H9 (cell line): ENCODE data around the gene NDUFA11. TPM values are rescaled to one million over a fixed set of nuclear protein-coding genes. Genes with fewer than 3 reads are reported as not detected.

Experiments used
- DNase-seq: peaks from one replicate; pipeline ENCODE4 v3.0.0-alpha.2; 2017
- H2AFZ ChIP-seq: one replicate; pipeline ENCODE4 v1.6.1; 2013; ENCODE audit warnings: mild to moderate bottlenecking, low read length, control low read depth, moderate library complexity
- H2AK5ac ChIP-seq: 2 replicates; pipeline ENCODE4 v1.6.1; 2013; ENCODE audit warnings: low read length, control low read depth, mixed read lengths; ENCODE audit not compliant: insufficient read length
- H2BK120ac ChIP-seq: one replicate; pipeline ENCODE4 v1.6.1; 2013; ENCODE audit warnings: low read depth, mild to moderate bottlenecking, low read length, control low read depth, inconsistent platforms; ENCODE audit not compliant: poor library complexity, severe bottlenecking
- H2BK12ac ChIP-seq: 2 replicates; pipeline ENCODE4 v1.6.1; 2013; ENCODE audit warnings: low read length, control low read depth, mixed read lengths, low read depth; ENCODE audit not compliant: insufficient read length
- H2BK15ac ChIP-seq: 2 replicates; pipeline ENCODE4 v1.6.1; 2013; ENCODE audit warnings: low read depth, low read length, control low read depth
- H2BK20ac ChIP-seq: one replicate; pipeline ENCODE4 v1.6.1; 2013; ENCODE audit warnings: low read depth, mild to moderate bottlenecking, low read length, control low read depth, inconsistent platforms; ENCODE audit not compliant: poor library complexity, severe bottlenecking
- H2BK5ac ChIP-seq: 2 replicates; pipeline ENCODE4 v1.6.1; 2013; ENCODE audit warnings: low read length, control low read depth, mixed read lengths; ENCODE audit not compliant: insufficient read length
- H3K14ac ChIP-seq: 2 replicates; pipeline ENCODE4 v1.6.1; 2013; ENCODE audit warnings: low read length, control low read depth; ENCODE audit not compliant: insufficient read depth
- H3K18ac ChIP-seq: 2 replicates; pipeline ENCODE4 v1.6.1; 2013; ENCODE audit warnings: low read depth, mild to moderate bottlenecking, mixed read lengths, low read length, control low read depth; ENCODE audit not compliant: insufficient read length
- H3K23ac ChIP-seq: 2 replicates; pipeline ENCODE4 v1.6.1; 2013; ENCODE audit warnings: low read length, control low read depth, mixed read lengths, low read depth; ENCODE audit not compliant: insufficient read length
- H3K23me2 ChIP-seq: 2 replicates; pipeline ENCODE4 v1.6.1; 2013; ENCODE audit warnings: low read depth, mild to moderate bottlenecking, mixed read lengths, low read length, control low read depth; ENCODE audit not compliant: insufficient read length, poor library complexity, severe bottlenecking
- H3K27ac ChIP-seq: 2 replicates; pipeline ENCODE4 v1.5.1; 2013; ENCODE audit warnings: low read length, control low read depth, mixed read lengths, low read depth; ENCODE audit not compliant: insufficient read length
- H3K27me3 ChIP-seq: 2 replicates; pipeline ENCODE4 v1.6.1; 2013; ENCODE audit warnings: low read length, control low read depth, inconsistent platforms; ENCODE audit not compliant: insufficient read depth
- H3K4ac ChIP-seq: 2 replicates; pipeline ENCODE4 v1.6.1; 2013; ENCODE audit warnings: low read depth, mild to moderate bottlenecking, control low read depth, inconsistent platforms, low read length, moderate library complexity
- H3K4me1 ChIP-seq: 2 replicates; pipeline ENCODE4 v1.6.1; 2013; ENCODE audit warnings: low read length, control low read depth, inconsistent platforms; ENCODE audit not compliant: insufficient read depth
- H3K4me2 ChIP-seq: 2 replicates; pipeline ENCODE4 v1.6.1; 2013; ENCODE audit warnings: low read length, control low read depth, mixed read lengths; ENCODE audit not compliant: insufficient read length, insufficient read depth
- H3K56ac ChIP-seq: 2 replicates; pipeline ENCODE4 v1.6.1; 2013; ENCODE audit warnings: low read depth, mild to moderate bottlenecking, mixed read lengths, low read length, control low read depth; ENCODE audit not compliant: insufficient read length
- H3K79me1 ChIP-seq: 2 replicates; pipeline ENCODE4 v1.6.1; 2013; ENCODE audit warnings: low read depth, mild to moderate bottlenecking, moderate library complexity, low read length, control low read depth, inconsistent platforms; ENCODE audit not compliant: insufficient read depth, poor library complexity, severe bottlenecking
- H3K79me2 ChIP-seq: 2 replicates; pipeline ENCODE4 v1.6.1; 2013; ENCODE audit warnings: low read length, control low read depth, inconsistent platforms; ENCODE audit not compliant: insufficient read depth
- H3K9ac ChIP-seq: 2 replicates; pipeline ENCODE4 v1.6.1; 2013; ENCODE audit warnings: low read length, control low read depth, mixed read lengths; ENCODE audit not compliant: insufficient read length; ENCODE audit errors: extremely low read depth
- H3K9me3 ChIP-seq: one replicate; pipeline ENCODE4 v1.6.1; 2013; ENCODE audit warnings: low read depth, low read length, inconsistent platforms; ENCODE audit not compliant: control insufficient read depth
- H3T11ph ChIP-seq: one replicate; pipeline ENCODE4 v1.6.1; 2013; ENCODE audit warnings: mild to moderate bottlenecking, low read length, control low read depth, inconsistent platforms
- H4K20me1 ChIP-seq: one replicate; pipeline ENCODE4 v1.6.1; 2013; ENCODE audit not compliant: control insufficient read depth, insufficient read length, insufficient read depth
- H4K5ac ChIP-seq: 2 replicates; pipeline ENCODE4 v1.6.1; 2013; ENCODE audit warnings: low read depth, mild to moderate bottlenecking, mixed read lengths, low read length, control low read depth; ENCODE audit not compliant: insufficient read length
- H4K8ac ChIP-seq: replicated peaks from 2 replicates; pipeline ENCODE4 v1.6.1; 2013; ENCODE audit warnings: low read length, control low read depth, mixed read lengths, low read depth; ENCODE audit not compliant: insufficient read length
- H4K91ac ChIP-seq: 2 replicates; pipeline ENCODE4 v1.6.1; 2013; ENCODE audit warnings: low read depth, mild to moderate bottlenecking, moderate library complexity, mixed read lengths, low read length, control low read depth; ENCODE audit not compliant: insufficient read length
- H3K27ac Mint-ChIP-seq, 3 experiments: 2 replicates in 2 of 3; 3 replicates in 1 of 3; pipeline ENCODE4 v1.8.0; 2020 to 2021; ENCODE audit warnings: mixed read lengths in 3 of 3, mild to moderate bottlenecking in 1 of 3, moderate library complexity in 1 of 3
- H3K27me3 Mint-ChIP-seq: 2 replicates; pipeline ENCODE4 v1.8.0; 2021; ENCODE audit warnings: low read depth, mild to moderate bottlenecking, moderate library complexity, mixed read lengths
- H3K36me3 Mint-ChIP-seq, 3 experiments: 2 replicates in 2 of 3; 3 replicates in 1 of 3; pipeline ENCODE4 v1.8.0; 2020 to 2021; ENCODE audit warnings: low read depth in 3 of 3, mixed read lengths in 3 of 3; ENCODE audit not compliant: insufficient read depth in 1 of 3
- H3K4me1 Mint-ChIP-seq, 2 experiments: 2 replicates each; pipeline ENCODE4 v1.8.0; 2020; ENCODE audit warnings: mixed read lengths in 2 of 2
- H3K4me3 Mint-ChIP-seq, 2 experiments: 2 replicates in 1 of 2; 3 replicates in 1 of 2; pipeline ENCODE4 v1.8.0; 2020 to 2021; ENCODE audit warnings: mild to moderate bottlenecking in 2 of 2, mixed read lengths in 2 of 2, moderate library complexity in 1 of 2
- H3K9me3 Mint-ChIP-seq, 2 experiments: 2 replicates in 1 of 2; 3 replicates in 1 of 2; pipeline ENCODE4 v1.8.0; 2020; ENCODE audit warnings: mild to moderate bottlenecking in 2 of 2, mixed read lengths in 2 of 2, moderate library complexity in 1 of 2
- WGBS: extraction: QIAGEN DNeasy Blood & Tissue Kit; methylation state at CpG from one replicate; pipeline ENCODE4 v1.1.7; 2013; ENCODE audit warnings: missing lambda C conversion rate, low lambda C conversion rate, mixed read lengths; ENCODE audit not compliant: insufficient read length; ENCODE audit errors: extremely low coverage; 5-methylcytosine and 5-hydroxymethylcytosine counted together
- total RNA-seq: library from RNA; stranded (reverse); gene quantifications from 2 replicates; pipeline ENCODE4 v1.2.1, GENCODE V29; 2021
- TF ChIP-seq, protein P1 (sequence below): fragments of 200-600 bp; sonication (generic); conservative IDR thresholded peaks from 3 replicates; pipeline ENCODE4 v1.8.0; 2021; ENCODE audit warnings: antibody characterized with exemption, mild to moderate bottlenecking

NDUFA11 gene
- total RNA-seq, 1 experiment from 2014 or later = 282 TPM

DNA sequence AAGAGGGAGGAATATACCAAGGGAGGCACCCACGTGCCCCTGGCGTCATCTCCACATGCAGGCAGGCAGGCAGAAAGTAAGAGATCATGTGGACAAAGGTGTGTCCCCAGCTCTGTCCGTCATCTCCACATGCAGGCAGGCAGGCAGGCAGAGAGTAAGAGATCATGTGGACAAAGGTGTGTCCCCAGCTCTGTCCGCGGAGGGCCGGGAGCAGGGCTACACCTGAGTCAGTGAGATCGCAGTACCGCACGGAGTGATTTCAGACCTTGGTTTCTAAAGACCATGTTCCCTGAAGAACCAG lies 32.7 kb upstream of the NDUFA11 start:
- DNase-seq = no peak
- no peak overlapping the region for H4K8ac ChIP-seq
- no peaks in the 10 kb centered on the region for H3K79me2 ChIP-seq
- no peak overlapping the region for H3K4me2 ChIP-seq
- Mint-ChIP-seq H3K36me3 (peaks cover 8 to 63% (median 50%) of the 10 kb centered on the region in 3 experiments; a peak in 6 of 7 replicates), H3K4me3 (no peak overlapping the region), H3K27me3 (no peaks in the 10 kb centered on the region; the same call in 1 of the 2 replicates), H3K4me1 (peaks cover 0 to 9% of the 10 kb centered on the region in 2 experiments; a peak in 1 of 4 replicates), H3K27ac (peak overlapping the region in 1 of 3 experiments; percentile 49; a peak in 1 of 7 replicates), H3K9me3 (no peaks in the 10 kb centered on the region)
- H3K27me3 ChIP-seq = no peaks in the 10 kb centered on the region
- H3K9ac ChIP-seq = no peak overlapping the region
- no peak overlapping the region for H3K23ac ChIP-seq
- H2AK5ac ChIP-seq = no peak overlapping the region
- no peak overlapping the region for H2BK120ac ChIP-seq
- WGBS = no CpG with 5 or more reads among the region's 9 CpGs
- no peaks in the 10 kb centered on the region for H3K4me1 ChIP-seq
- H3K14ac ChIP-seq = no peak overlapping the region
- TF ChIP-seq, protein P1, sequence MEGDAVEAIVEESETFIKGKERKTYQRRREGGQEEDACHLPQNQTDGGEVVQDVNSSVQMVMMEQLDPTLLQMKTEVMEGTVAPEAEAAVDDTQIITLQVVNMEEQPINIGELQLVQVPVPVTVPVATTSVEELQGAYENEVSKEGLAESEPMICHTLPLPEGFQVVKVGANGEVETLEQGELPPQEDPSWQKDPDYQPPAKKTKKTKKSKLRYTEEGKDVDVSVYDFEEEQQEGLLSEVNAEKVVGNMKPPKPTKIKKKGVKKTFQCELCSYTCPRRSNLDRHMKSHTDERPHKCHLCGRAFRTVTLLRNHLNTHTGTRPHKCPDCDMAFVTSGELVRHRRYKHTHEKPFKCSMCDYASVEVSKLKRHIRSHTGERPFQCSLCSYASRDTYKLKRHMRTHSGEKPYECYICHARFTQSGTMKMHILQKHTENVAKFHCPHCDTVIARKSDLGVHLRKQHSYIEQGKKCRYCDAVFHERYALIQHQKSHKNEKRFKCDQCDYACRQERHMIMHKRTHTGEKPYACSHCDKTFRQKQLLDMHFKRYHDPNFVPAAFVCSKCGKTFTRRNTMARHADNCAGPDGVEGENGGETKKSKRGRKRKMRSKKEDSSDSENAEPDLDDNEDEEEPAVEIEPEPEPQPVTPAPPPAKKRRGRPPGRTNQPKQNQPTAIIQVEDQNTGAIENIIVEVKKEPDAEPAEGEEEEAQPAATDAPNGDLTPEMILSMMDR = no peak
- H2AFZ ChIP-seq = no peak overlapping the region
- H3T11ph ChIP-seq = no peak overlapping the region
- H3K79me1 ChIP-seq = no peaks in the 10 kb centered on the region
- no peak overlapping the region for H3K56ac ChIP-seq
- no peak overlapping the region for H2BK15ac ChIP-seq
- no peak overlapping the region for H3K27ac ChIP-seq
- no peak overlapping the region for H3K18ac ChIP-seq
- H4K20me1 ChIP-seq = no peaks in the 10 kb centered on the region
- H2BK5ac ChIP-seq = no peak overlapping the region
- no peaks in the 10 kb centered on the region for H3K9me3 ChIP-seq
- no peak overlapping the region for H3K4ac ChIP-seq
- H2BK12ac ChIP-seq = no peak overlapping the region
- H2BK20ac ChIP-seq = no peak overlapping the region
- no peaks in the 10 kb centered on the region for H3K23me2 ChIP-seq
- no peak overlapping the region for H4K5ac ChIP-seq
- no peak overlapping the region for H4K91ac ChIP-seq
